GM18526 (cell line): ENCODE data around the gene CPA2.

Experiments used
- POLR2A ChIP-seq: IDR thresholded peaks from 3 replicates; pipeline ENCODE4 v1.6.1; 2011; ENCODE audit not compliant: insufficient read length; ENCODE audit errors: extremely low read depth

The CPA2 gene

DNA sequence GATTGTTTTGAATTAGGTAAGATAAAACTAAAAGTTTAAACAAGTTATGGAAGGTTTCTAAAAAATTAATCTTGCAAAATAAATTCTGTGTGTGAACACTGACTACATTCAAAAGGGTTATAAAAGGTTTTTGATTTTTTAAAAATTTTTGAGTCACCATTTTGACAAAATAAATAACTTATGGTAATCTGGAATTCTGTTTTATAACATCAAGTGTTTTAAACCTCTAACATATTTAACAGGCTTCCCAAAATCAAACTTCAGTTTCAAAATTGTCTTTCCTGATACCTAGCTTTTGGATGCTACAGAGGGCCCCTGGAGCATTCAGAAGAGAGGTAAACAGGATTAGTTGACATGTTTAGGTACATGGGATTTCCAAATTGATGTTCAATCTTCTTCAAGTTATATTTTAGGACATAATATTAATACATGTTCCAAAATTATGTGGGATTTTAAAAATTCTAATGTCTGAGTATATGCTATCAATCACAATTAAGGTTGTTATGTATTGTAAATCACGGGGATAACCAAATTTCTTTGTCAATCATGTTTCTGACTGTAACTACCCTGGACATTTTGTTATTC lies 8.1 kb upstream of the CPA2 start:
- TF ChIP-seq POLR2A: no peak

DNA sequence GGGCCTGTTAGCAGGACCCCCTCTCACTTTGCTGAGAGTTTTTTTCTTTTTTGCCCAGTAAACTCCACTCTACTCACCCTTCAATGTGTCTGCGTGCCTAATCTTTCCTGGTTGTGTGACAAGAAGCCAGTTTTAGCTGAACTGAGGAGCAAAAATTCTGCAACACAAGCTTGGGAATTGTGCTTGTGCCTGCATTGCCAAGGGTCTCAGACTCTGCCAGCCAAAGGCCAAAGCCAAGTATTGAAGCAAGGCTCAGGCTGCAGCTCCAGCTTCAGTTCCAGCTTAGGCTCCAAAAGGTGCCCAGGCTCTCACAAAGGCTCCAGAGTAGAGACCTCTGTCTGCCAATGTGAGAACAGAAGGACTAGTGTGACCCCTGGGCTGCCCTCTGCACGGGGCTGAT lies 4.2 kb upstream of the CPA2 start:
- TF ChIP-seq POLR2A: no peak

DNA sequence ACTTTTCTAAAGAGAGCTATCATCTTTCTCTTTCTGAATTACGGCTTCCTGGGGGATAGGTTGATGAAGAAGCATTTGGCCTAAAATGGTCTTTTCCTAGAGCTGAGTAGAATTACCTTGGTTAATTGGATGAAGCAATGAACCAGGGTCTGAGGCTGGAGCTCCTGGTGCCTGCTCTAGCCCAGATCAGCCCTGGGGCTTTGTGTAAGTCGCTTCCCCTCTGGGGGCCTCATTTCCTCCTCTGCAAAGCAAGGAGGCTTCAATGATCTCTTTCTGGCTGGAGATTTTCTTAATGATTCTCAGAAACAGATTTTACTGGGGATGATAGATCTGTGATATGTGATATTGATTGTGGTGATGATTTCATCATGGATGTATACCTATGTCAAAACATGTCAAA lies 3.5 kb upstream of the CPA2 start:
- TF ChIP-seq POLR2A: no peak

DNA sequence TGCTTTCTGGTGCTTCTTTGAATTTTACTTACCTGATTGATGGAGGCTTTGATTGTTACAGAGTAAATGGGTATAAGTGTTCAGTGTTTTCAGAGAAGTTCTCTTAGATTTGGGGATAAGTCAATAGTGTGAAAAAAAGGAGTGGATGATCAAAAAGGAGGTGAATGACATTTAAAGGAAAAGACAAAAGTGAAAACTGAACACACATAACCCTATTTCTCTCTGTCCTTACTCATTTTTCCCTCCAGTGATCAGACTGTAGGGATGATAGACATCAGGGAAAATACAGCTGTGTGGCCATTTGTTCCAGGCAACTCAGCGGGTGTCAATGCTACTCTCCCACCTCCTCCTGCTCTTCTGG lies 278 bp downstream of the CPA2 start:
- no peak for TF ChIP-seq POLR2A

DNA sequence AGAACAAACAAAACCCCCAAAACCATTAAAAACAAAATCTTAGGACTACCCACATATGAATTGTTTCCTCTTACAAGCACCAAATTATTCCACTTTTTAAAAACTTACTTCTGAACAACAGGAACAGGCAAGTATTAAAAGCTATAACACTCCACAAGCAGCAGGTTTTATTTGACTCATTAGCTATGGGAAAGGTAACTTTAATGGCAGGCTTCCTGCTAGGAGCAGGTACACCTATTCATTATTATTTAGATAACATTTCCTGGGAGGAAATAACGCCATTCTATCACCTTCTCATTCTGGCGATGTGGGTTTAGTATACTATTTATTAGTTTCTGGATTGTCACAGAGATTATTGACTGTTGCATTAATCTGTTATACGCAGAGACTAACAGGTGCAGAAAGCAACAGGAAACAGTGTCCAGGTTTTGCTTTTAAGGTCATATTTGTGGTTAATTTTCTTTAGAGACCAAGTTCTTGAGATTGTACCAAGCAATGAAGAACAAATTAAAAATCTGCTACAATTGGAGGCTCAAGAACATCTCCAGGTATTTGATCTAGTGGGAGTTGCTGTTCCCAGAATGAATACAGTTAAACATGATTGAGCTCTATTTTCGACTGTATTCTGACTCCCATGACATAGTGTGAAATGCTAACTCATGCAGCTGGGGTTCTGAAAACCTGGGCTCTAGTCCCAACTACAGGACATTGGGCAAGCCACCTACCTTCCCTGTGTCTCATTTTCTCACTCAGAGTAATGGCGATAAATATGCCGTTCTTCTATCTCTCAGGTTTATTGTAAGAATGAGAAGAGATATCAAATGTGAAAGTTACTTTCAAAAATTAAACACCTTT lies 2.0 kb downstream of the CPA2 start:
- TF ChIP-seq POLR2A: no peak

DNA sequence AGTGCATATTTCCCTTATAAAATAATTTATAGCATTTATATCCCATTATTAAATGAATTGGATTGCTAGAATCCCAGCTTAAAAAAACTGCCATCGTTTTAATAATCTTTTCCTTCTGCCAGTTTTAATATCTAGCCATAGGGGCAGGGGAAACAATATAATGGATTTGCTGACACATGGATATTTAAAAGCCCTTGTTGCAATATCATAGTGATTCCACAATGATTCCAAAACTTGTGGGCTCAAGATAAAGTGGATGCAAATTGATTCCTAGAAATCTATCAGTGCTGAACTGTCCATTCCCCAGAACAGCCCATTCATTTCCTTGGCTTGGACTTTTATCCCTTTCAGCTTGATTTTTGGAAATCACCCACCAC lies 2.6 kb downstream of the CPA2 start:
- no peak for TF ChIP-seq POLR2A

DNA sequence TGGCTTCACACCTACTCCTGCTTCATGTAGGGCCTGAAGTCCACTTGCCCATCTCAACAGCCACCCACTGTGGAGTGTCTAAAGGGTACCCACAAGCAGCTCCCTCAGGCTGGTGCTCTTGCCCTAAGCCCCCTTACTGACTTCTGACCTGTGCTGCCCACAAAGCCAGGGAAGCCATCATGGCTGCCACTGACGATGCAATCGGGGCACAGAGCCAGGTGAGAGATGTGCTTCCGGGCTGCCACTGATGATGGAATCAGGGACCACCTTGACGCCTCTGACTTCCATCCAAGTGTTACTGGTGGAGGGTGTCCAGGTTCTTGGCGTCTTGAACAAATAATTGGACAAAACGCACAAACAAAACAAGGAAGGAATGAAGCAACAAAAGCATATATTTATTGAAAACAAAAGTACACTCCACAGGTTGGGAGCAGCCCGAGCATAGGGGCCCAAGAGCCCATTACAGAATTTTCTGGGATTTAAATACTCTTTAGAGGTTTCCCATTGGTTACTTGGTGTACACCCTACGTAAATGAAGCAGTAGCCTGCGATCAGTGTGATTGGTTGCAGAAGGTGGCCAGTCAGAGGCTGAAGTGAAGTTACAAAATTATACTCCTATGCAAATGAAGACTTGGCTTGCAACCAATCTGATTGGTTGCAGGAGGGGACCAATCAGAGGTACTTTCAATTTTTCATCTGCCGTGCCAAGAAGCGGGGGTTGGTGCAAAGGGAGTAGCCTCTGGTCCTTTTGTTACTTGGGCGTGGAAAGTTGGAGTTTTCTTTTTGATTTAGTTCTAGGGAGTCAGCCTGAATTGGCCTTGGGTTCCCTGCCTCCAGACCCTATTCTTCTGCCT lies 4.5 kb downstream of the CPA2 start:
- TF ChIP-seq POLR2A: no peak

DNA sequence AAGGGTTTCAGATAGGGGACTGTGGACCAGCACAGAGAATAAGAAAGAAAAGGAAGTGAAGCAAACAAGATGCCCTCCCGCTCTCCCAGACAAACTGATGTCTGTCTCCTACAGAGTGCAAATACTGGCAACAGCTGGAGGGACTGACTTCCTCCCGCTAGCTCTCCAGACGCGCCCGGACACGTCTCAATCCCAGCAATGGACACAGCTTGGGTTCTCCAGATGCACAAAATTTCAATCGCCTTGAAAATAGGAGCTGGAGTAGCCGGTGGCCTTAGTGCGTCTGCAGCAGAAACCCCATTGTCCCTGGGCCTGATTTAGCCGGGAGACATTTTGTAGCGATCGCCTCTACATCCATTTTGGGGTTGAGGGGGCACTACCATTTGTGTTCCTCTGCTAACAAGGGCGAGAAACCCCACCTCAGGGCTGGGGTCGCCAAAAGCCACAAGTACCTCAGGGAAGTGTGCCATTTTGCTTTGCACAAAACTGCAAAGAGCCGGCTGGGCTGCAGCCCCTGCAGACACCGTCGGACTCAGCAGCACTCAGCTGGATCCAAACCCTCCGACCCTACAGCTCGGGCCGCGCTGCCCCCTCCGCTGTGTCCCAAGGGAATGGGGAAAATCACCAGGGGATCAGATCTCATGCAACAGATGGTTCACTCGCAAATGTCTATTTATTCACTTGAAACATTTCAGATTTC lies 5.9 kb downstream of the CPA2 start:
- no peak for TF ChIP-seq POLR2A

DNA sequence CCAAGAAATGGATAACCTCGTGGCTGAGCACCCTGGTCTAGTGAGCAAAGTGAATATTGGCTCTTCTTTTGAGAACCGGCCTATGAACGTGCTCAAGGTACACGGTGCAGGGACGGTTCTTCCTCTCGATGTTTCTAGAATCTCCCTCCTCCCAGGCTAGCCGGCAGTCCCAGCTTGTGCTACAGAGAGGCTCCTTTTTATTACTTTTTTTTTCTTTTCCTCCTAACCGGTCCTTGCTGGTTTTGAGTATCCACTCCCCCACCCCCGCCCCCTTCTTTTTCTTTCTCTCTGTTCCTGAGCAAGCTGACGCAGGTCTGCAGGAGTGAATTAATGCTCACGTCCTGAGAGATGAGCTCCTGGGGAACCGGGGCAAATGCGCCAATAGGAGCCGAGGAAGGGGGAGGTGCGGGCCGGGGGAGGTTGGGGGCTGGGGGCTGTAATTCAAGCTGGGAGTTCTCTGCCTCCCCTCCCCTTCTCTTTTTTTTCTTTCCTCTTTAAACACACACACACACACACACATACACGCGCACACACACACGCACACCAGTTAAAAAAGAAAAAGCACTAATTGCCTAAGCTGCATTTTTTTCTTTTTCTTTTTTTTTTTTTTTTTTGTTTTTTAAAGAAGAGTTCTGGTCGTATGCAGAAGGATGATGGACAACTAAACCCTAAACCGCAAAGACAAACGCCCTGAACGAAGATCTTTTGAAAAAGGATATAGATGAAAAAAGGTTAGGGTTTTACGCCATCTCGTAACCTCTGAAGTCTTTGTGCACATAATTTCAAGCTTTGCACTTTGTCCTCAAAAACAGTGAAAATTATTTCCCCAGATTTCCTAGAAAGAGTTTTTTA lies 6.6 kb downstream of the CPA2 start:
- TF ChIP-seq POLR2A: no peak

DNA sequence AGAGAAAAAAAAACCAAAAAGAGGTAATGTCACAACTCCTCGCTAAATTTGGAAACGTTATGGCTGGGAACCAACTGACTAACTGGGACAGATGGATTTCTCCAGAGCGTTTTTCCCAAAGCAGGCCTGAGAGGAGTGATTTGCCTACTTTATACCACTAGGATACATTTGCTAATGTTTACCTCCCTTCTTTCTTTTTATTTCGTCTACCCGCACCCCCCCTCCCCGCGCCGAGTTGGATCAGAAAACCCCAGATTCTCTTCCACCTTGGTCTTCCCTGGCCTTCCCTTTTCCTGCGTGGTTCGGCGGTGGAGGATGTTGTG lies 7.2 kb downstream of the CPA2 start:
- TF ChIP-seq POLR2A: no peak

DNA sequence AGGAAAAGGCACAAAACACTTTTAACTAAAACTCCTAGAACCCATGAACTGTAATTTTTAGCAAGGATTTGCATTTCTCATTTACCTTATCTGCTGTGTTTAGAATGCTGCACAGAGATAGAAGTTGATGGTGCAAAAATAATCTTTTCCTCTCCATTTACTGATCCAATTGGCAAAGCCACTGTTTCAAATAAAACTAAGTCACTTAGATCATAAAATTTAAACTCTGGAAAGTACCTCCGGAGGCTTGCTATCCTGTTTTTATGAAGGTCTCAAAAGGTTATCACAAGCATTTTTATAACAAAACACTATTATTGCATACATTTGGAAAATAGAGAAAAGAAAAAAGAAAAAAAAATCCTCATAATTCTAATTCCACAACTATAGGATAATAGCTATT lies 7.6 kb downstream of the CPA2 start:
- no peak for TF ChIP-seq POLR2A

DNA sequence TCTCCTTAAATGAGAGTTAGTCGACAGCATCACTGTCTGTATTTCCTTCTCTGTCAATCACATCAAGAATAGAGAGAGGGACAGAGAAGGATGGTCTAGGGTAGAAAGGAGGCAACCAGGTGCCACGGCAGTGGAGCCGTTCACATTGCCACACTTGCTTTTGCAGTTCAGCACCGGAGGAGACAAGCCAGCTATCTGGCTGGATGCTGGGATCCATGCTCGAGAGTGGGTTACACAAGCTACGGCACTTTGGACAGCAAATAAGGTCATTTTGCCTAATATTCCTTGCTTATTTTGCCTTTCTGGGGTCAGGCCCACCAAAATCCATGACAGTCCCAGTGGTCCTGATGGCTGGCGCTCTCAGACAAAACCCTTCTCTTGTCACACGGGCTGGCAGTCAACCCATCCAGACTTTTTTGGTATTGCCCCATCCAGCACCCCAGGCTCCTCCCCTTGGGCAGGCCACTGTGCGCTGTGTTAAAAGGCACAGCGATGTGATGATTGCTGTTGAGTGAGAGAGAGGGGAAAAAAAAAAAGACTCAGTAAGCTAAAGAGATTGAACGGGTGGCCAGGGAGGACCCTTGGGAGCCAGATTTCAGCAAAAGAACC lies 8.4 kb downstream of the CPA2 start:
- TF ChIP-seq POLR2A: no peak

DNA sequence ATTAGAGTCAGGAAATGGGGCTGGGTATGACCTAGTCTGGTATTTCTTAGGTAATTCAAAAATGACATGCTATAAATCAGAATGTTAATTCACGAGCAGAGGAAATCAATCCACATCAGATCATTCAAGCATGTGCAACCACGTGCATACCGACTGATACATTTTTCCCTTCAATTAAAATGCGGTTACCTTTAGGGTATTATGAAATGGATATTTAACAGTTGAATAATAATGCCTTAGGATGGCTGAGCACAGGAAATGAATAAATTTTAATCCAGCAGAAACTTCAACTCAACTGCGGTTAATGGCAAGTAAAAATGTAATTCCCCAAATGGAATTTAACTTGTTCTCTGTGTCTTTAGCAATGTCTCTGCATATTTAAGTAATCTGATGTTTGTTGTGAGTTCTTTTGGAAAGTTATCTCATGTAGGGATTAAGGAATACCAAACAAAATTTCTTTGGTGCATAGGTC lies 9.2 kb downstream of the CPA2 start:
- no peak for TF ChIP-seq POLR2A
